Choroid plexus epithelial cell (primary cell): ENCODE measurements around the gene AKAP13.

Source experiments
- DNase-seq: peaks from one replicate; pipeline ENCODE4 v3.0.0-alpha.2; 2010; ENCODE audit warnings: low read depth
- H3K4me3 ChIP-seq: 2 replicates; pipeline ENCODE4 v1.5.1; 2011; ENCODE audit warnings: low read depth, mild to moderate bottlenecking, control low read depth, low read length, moderate library complexity
- CTCF ChIP-seq: conservative IDR thresholded peaks from 2 replicates; pipeline ENCODE4 v1.5.1; 2011; ENCODE audit warnings: low read depth, mild to moderate bottlenecking, control low read depth, inconsistent platforms, low read length, moderate library complexity

Gene AKAP13

GRCh38 chr15:85756411-85757072, 376.1 kb downstream of the AKAP13 start:
- no peak for DNase-seq

GRCh38 chr15:85757073-85757938, 376.9 kb downstream of the AKAP13 start:
- no peak for DNase-seq
- no peak overlapping the region for H3K4me3 ChIP-seq
- no peak for TF ChIP-seq CTCF

More at GRCh38 chr15:85756411-85757072, 376.1 kb downstream of the AKAP13 start:
- no peak for TF ChIP-seq CTCF
- H3K4me3 ChIP-seq, result no peak overlapping the region

- no peak overlapping the region for H3K4me3 ChIP-seq
- TF ChIP-seq CTCF, result no peak
- DNase-seq, result no peak
These were observed 377.7 kb downstream of the AKAP13 start for GRCh38 chr15:85757939-85758654.

GRCh38 chr15:85758655-85758978, 378.2 kb downstream of the AKAP13 start:
- H3K4me3 ChIP-seq, result no peak overlapping the region
- no peak for DNase-seq
- TF ChIP-seq CTCF, result no peak

GRCh38 chr15:85759376-85759775, 379.0 kb downstream of the AKAP13 start:
- TF ChIP-seq CTCF, result no peak
- H3K4me3 ChIP-seq, result no peak overlapping the region
- no peak for DNase-seq

- TF ChIP-seq CTCF, result no peak
- H3K4me3 ChIP-seq, result no peak overlapping the region
- DNase-seq, result no peak
These were observed 379.6 kb downstream of the AKAP13 start for GRCh38 chr15:85760049-85760448.
